ENCODE results near the gene SMIM31.

SMIM31 gene

GRCh38 chr4:164789047-164789446 lies 35.1 kb downstream of the SMIM31 start:
- no peak for DNase-seq

GRCh38 chr4:164790249-164790648 lies 36.3 kb downstream of the SMIM31 start:
- no peak for DNase-seq

GRCh38 chr4:164799410-164799809 lies 45.5 kb downstream of the SMIM31 start:
- DNase-seq, result no peak

- DNase-seq, result no peak
These were observed 46.9 kb downstream of the SMIM31 start for GRCh38 chr4:164800786-164801185.

GRCh38 chr4:164802301-164802901 lies 48.5 kb downstream of the SMIM31 start:
- no peak for DNase-seq

GRCh38 chr4:164803702-164804101 lies 49.8 kb downstream of the SMIM31 start:
- no peak for DNase-seq

GRCh38 chr4:164807611-164808010 lies 53.7 kb downstream of the SMIM31 start:
- DNase-seq, result no peak

GRCh38 chr4:164813554-164813953 lies 59.6 kb downstream of the SMIM31 start:
- no peak for DNase-seq

GRCh38 chr4:164815711-164816110 lies 61.8 kb downstream of the SMIM31 start:
- DNase-seq, result no peak

- no peak for DNase-seq
These were observed 65.4 kb downstream of the SMIM31 start for GRCh38 chr4:164819366-164819765.

- DNase-seq, result no peak
These were observed 67.8 kb downstream of the SMIM31 start for GRCh38 chr4:164821711-164822110.

- DNase-seq, result no peak
These were observed 70.7 kb downstream of the SMIM31 start for GRCh38 chr4:164824581-164824980.

- no peak for DNase-seq
These were observed 75.0 kb downstream of the SMIM31 start for GRCh38 chr4:164828955-164829354.

- no peak for DNase-seq
These were observed 92.6 kb downstream of the SMIM31 start for GRCh38 chr4:164846566-164846965.

GRCh38 chr4:164847016-164847415 lies 93.1 kb downstream of the SMIM31 start:
- no peak for DNase-seq

GRCh38 chr4:164847967-164848649 lies 94.2 kb downstream of the SMIM31 start:
- no peak for DNase-seq

Measured in activated gamma-delta T cell (primary cell).